Loucy (cell line): ENCODE data around the gene TMEM52.

Experiments
- H2AFZ ChIP-seq: fragments of 200-600 bp; sonication (generic); 2 replicates; pipeline ENCODE4 v1.6.0; 2016; ENCODE audit warnings: antibody characterized with exemption, mild to moderate bottlenecking, low read length, moderate library complexity
- H3F3A ChIP-seq: fragments of 200-600 bp; 2 replicates; pipeline ENCODE4 v1.6.0; 2016; ENCODE audit warnings: antibody characterized with exemption, low read depth, mild to moderate bottlenecking
- H3K27me3 ChIP-seq: fragments of 200-600 bp; sonication (generic); 2 replicates; pipeline ENCODE4 v1.6.1; 2014; ENCODE audit warnings: low read length, mild to moderate bottlenecking; ENCODE audit not compliant: insufficient read depth, poor library complexity, severe bottlenecking
- H3K36me3 ChIP-seq: fragments of 200-600 bp; sonication (generic); 2 replicates; pipeline ENCODE4 v1.6.1; 2016; ENCODE audit warnings: low read length; ENCODE audit not compliant: insufficient read depth
- H3K4me1 ChIP-seq: fragments of 200-600 bp; sonication (generic); 2 replicates; pipeline ENCODE4 v1.5.1; 2014; ENCODE audit warnings: low read length, mild to moderate bottlenecking; ENCODE audit not compliant: insufficient read depth, poor library complexity, severe bottlenecking
- H3K4me2 ChIP-seq: fragments of 200-600 bp; sonication (generic); 2 replicates; pipeline ENCODE4 v1.6.0; 2014; ENCODE audit warnings: antibody characterized with exemption, low read length, low read depth, mild to moderate bottlenecking; ENCODE audit not compliant: poor library complexity, severe bottlenecking
- H3K4me3 ChIP-seq: fragments of 200-600 bp; sonication (generic); 2 replicates; pipeline ENCODE4 v1.5.1; 2014; ENCODE audit warnings: low read length, mild to moderate bottlenecking, mixed read lengths; ENCODE audit not compliant: poor library complexity, severe bottlenecking
- H3K79me2 ChIP-seq: fragments of 200-600 bp; sonication (generic); 2 replicates; pipeline ENCODE4 v1.6.1; 2014; ENCODE audit warnings: low read length; ENCODE audit not compliant: insufficient read depth
- H3K9ac ChIP-seq: fragments of 200-600 bp; sonication (generic); 2 replicates; pipeline ENCODE4 v1.6.0; 2014; ENCODE audit warnings: mild to moderate bottlenecking, low read depth, low read length, moderate library complexity; ENCODE audit not compliant: poor library complexity, severe bottlenecking
- H3K9me2 ChIP-seq: fragments of 200-600 bp; sonication (generic); replicated peaks from 2 replicates; pipeline ENCODE4 v1.6.1; 2016; ENCODE audit warnings: low read depth, low read length, mixed read lengths
- H3K9me3 ChIP-seq: fragments of 200-600 bp; sonication (generic); 2 replicates; pipeline ENCODE4 v1.6.1; 2014; ENCODE audit warnings: mild to moderate bottlenecking, antibody characterized with exemption, low read length, low read depth; ENCODE audit not compliant: insufficient read depth
- H4K20me1 ChIP-seq: fragments of 200-600 bp; sonication (generic); 2 replicates; pipeline ENCODE4 v1.6.0; 2014; ENCODE audit warnings: antibody characterized with exemption, low read length, mild to moderate bottlenecking; ENCODE audit not compliant: insufficient read depth, poor library complexity, severe bottlenecking
- EZH2phosphoT487 ChIP-seq: fragments of 200-600 bp; IDR thresholded peaks from 2 replicates; pipeline ENCODE4 v1.6.1; 2018; ENCODE audit warnings: antibody characterized with exemption, mild to moderate bottlenecking, moderate library complexity, borderline replicate concordance
- TF ChIP-seq, protein P1 (sequence below): fragments of 200-600 bp; sonication (generic); conservative IDR thresholded peaks from 2 replicates; pipeline ENCODE4 v1.5.1; 2014; ENCODE audit warnings: mild to moderate bottlenecking, antibody characterized with exemption, low read length

The TMEM52 gene

DNA sequence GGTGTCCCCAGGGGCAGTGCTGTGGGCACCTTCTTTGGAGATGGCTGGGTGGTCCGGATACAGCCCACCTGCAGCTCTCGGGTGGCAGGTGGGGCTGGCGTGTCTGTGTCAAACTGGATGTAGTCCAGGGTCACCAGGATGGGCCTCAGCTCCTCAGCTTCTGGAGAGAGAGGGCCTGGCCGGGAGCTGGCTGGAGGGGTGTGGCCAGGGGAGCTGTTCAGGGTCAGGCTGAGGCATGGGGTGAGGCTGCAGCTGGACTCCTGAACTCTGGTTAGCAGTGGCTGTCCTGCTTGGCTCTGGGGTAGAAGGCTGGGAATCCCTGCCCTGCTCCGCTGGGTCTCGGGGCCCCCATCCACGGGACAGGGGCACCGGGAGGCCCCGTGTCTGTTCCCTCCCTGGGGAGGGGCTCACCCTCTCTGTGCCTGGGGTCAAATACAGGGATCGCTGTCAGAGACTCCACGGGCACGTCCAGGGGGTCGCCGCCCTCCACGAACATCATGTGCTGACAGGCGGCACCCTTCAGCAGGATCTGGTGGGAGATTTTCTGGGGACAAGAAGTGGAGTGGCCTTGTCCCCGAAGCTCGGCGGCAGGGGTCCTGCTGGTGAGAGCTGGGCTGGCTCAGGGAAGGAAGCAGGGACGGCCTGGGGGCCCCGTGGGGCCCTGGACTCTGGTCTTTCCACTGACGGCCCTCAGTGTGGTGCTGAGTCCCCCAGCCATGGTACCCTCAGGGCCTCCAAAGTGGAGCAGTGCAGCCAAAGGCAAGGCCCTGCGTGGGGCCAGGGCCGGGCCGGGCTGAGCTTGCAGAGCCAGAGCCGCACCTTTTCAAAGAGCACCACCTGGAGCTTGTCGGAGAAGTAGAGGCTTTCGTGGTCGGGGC, 4.1 kb upstream of the TMEM52 start:
- Histone ChIP-seq H2AFZ (no peak overlapping the region), H3K27me3 (no peaks in the 10 kb centered on the region), H3K36me3 (no peaks in the 10 kb centered on the region), H3K79me2 (no peaks in the 10 kb centered on the region), H3K4me1 (no peaks in the 10 kb centered on the region), H3K9ac (no peak overlapping the region), H3K9me3 (no peaks in the 10 kb centered on the region), H3K4me3 (no peak overlapping the region), H3K4me2 (no peak overlapping the region), H3F3A (no peaks in the 10 kb centered on the region), H3K9me2 (no peaks in the 10 kb centered on the region), H4K20me1 (no peaks in the 10 kb centered on the region)
- TF ChIP-seq EZH2phosphoT487 = no peak
- TF ChIP-seq, protein P1, sequence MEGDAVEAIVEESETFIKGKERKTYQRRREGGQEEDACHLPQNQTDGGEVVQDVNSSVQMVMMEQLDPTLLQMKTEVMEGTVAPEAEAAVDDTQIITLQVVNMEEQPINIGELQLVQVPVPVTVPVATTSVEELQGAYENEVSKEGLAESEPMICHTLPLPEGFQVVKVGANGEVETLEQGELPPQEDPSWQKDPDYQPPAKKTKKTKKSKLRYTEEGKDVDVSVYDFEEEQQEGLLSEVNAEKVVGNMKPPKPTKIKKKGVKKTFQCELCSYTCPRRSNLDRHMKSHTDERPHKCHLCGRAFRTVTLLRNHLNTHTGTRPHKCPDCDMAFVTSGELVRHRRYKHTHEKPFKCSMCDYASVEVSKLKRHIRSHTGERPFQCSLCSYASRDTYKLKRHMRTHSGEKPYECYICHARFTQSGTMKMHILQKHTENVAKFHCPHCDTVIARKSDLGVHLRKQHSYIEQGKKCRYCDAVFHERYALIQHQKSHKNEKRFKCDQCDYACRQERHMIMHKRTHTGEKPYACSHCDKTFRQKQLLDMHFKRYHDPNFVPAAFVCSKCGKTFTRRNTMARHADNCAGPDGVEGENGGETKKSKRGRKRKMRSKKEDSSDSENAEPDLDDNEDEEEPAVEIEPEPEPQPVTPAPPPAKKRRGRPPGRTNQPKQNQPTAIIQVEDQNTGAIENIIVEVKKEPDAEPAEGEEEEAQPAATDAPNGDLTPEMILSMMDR = no peak

DNA sequence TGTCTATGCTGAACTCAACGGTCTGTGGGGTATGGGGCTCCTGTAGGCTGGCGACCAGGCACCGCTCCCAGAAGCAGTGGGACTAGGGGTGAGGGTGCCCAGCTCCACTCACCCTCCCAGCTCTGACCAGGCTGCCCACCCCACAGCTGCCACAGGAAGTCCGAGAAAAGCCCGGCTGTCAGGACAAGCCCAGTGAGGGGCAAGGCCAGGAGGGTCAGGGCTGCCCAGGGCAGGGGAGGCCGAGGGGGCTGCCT, 3.5 kb upstream of the TMEM52 start:
- Histone ChIP-seq H3K27me3 (no peaks in the 10 kb centered on the region), H3K9ac (no peak overlapping the region), H3K36me3 (no peaks in the 10 kb centered on the region), H3K4me2 (no peak overlapping the region), H3K4me3 (no peak overlapping the region), H2AFZ (no peak overlapping the region), H3K9me2 (no peaks in the 10 kb centered on the region), H3K9me3 (no peaks in the 10 kb centered on the region), H3F3A (no peaks in the 10 kb centered on the region), H3K79me2 (no peaks in the 10 kb centered on the region), H4K20me1 (no peaks in the 10 kb centered on the region), H3K4me1 (no peaks in the 10 kb centered on the region)
- TF ChIP-seq, protein P1 = no peak
- TF ChIP-seq EZH2phosphoT487 = no peak

GRCh38 chr1:1921901-1922701, 3.0 kb upstream of the TMEM52 start:
- TF ChIP-seq, protein P1 = no peak
- TF ChIP-seq EZH2phosphoT487 = no peak
- Histone ChIP-seq H3K9ac (no peak overlapping the region), H3K9me2 (no peaks in the 10 kb centered on the region), H4K20me1 (no peaks in the 10 kb centered on the region), H3F3A (no peaks in the 10 kb centered on the region), H3K4me2 (no peak overlapping the region), H3K36me3 (no peaks in the 10 kb centered on the region), H3K27me3 (no peaks in the 10 kb centered on the region), H3K4me3 (no peak overlapping the region), H3K79me2 (no peaks in the 10 kb centered on the region), H3K4me1 (no peaks in the 10 kb centered on the region), H3K9me3 (no peaks in the 10 kb centered on the region), H2AFZ (no peak overlapping the region)
